GM12878 (cell line): ENCODE data around the gene EPB41L2. TPM values are rescaled to one million over a fixed set of nuclear protein-coding genes. Genes with fewer than 3 reads are reported as not detected.

Experiments used
- ATAC-seq: fragments of 200-7000 bp; cut with Tn5 transposase; 3 replicates; pipeline ENCODE4 v1.9.1; 2020; ENCODE audit warnings: mild to moderate bottlenecking, moderate library complexity
- BruUV-seq: library from RNA; stranded (reverse); fragments of 400-500 nt; replicated peaks from 2 replicates; lab custom pipeline; 2021; lab: Mats Ljungman, UMichigan
- CTCF ChIA-PET: fragments of 300-600 bp; sonication (Branson Sonifier 250); formaldehyde crosslinking; extraction: SDS; loops from one replicate; lab custom pipeline; 2021; ENCODE audit warnings: inconsistent platforms; lab: Yijun Ruan, JAX
- POLR2A ChIA-PET: fragments of 350-600 bp; formaldehyde crosslinking; extraction: SDS; loops from one replicate; lab custom pipeline; 2021; ENCODE audit warnings: inconsistent platforms; lab: Charles Lee
- RAD21 ChIA-PET: fragments of 300-600 bp; sonication (Branson Sonifier 250); formaldehyde crosslinking; loops from one replicate; lab custom pipeline; 2023; ENCODE audit warnings: antibody characterized with exemption; ENCODE audit not compliant: unreplicated experiment; lab: Charles Lee
- SMC1A ChIA-PET: fragments of 300-600 bp; sonication (Branson Sonifier 250); formaldehyde crosslinking; loops from one replicate; lab custom pipeline; 2023; ENCODE audit not compliant: unreplicated experiment, uncharacterized antibody; lab: Charles Lee
- DNase-seq: peaks from one replicate; pipeline ENCODE4 v3.0.0-alpha.2; 2011; ENCODE audit warnings: low read depth, low spot score
- FAIRE-seq: peaks from 3 replicates; lab custom pipeline; 2011; peaks lifted over from hg19 to GRCh38; lab: Jason Lieb, UNC
- H2AFZ ChIP-seq: 2 replicates; pipeline ENCODE4 v1.6.0; 2011; ENCODE audit warnings: low read depth, low read length, control low read depth; ENCODE audit not compliant: control insufficient read depth
- H3K27ac ChIP-seq: 2 replicates; pipeline ENCODE4 v1.5.1; 2011; ENCODE audit warnings: control low read depth; ENCODE audit not compliant: control insufficient read depth, insufficient read depth
- H3K27me3 ChIP-seq, 2 experiments: replicated peaks in 1 of 2; 2 replicates each; pipeline versions ENCODE4 v1.6.0 to v1.6.1; 2011; ENCODE audit warnings: low read length in 1 of 2; ENCODE audit not compliant: control insufficient read depth in 2 of 2, insufficient read depth in 2 of 2
- H3K36me3 ChIP-seq, 2 experiments: 2 replicates each; pipeline ENCODE4 v1.5.1; 2011; ENCODE audit warnings: low read length in 1 of 2; ENCODE audit not compliant: control insufficient read depth in 2 of 2, insufficient read depth in 2 of 2
- H3K4me1 ChIP-seq: 2 replicates; pipeline ENCODE4 v1.6.1; 2011; ENCODE audit warnings: mild to moderate bottlenecking, low read length, moderate library complexity, mixed read lengths; ENCODE audit not compliant: control insufficient read depth, insufficient read depth
- H3K4me2 ChIP-seq: 2 replicates; pipeline ENCODE4 v1.6.0; 2011; ENCODE audit warnings: control low read depth; ENCODE audit not compliant: control insufficient read depth, insufficient read depth
- H3K4me3 ChIP-seq: fragments of 200-600 bp; sonication (generic); 2 replicates; pipeline ENCODE4 v1.5.1; 2016
- H3K79me2 ChIP-seq: 2 replicates; pipeline ENCODE4 v1.6.0; 2011; ENCODE audit warnings: low read length; ENCODE audit not compliant: control insufficient read depth, insufficient read depth
- H3K9ac ChIP-seq: 2 replicates; pipeline ENCODE4 v1.8.0; 2011; ENCODE audit warnings: low read length, control low read depth, mixed read lengths; ENCODE audit not compliant: control insufficient read depth, insufficient read depth
- H3K9me3 ChIP-seq: replicated peaks from 3 replicates; pipeline ENCODE4 v1.5.1; 2011; ENCODE audit warnings: mild to moderate bottlenecking, low read length; ENCODE audit not compliant: control insufficient read depth, insufficient read depth
- H4K20me1 ChIP-seq: 2 replicates; pipeline ENCODE4 v1.6.0; 2011; ENCODE audit not compliant: control insufficient read depth, insufficient read depth
- CBFB ChIP-seq: IDR thresholded peaks from 2 replicates; pipeline ENCODE4 v1.6.1; 2016; ENCODE audit warnings: antibody characterized with exemption, low read depth
- DPF2 ChIP-seq: fragments of 450-650 bp; IDR thresholded peaks from 2 replicates; pipeline ENCODE4 v1.6.1; 2017; ENCODE audit warnings: mild to moderate bottlenecking
- EZH2 ChIP-seq: IDR thresholded peaks from 2 replicates; pipeline ENCODE4 v1.6.1; 2012; ENCODE audit warnings: low read depth, mild to moderate bottlenecking, control low read depth, inconsistent platforms, low read length, borderline replicate concordance; ENCODE audit not compliant: control insufficient read depth
- HDAC6 ChIP-seq: fragments of 200-600 bp; sonication (generic); IDR thresholded peaks from one replicate; pipeline ENCODE4 v1.8.0; 2017; ENCODE audit warnings: antibody characterized with exemption; ENCODE audit not compliant: unreplicated experiment
- JUNB ChIP-seq: IDR thresholded peaks from 2 replicates; pipeline ENCODE4 v1.6.1; 2016; ENCODE audit warnings: antibody characterized with exemption, mild to moderate bottlenecking
- MYB ChIP-seq: fragments of 150-350 bp; IDR thresholded peaks from 2 replicates; pipeline ENCODE4 v1.6.1; 2014; ENCODE audit warnings: mild to moderate bottlenecking, low read depth, low read length, borderline replicate concordance
- NR2C1 ChIP-seq: fragments of 450-650 bp; IDR thresholded peaks from 2 replicates; pipeline ENCODE4 v1.6.1; 2017; ENCODE audit warnings: antibody characterized with exemption, mild to moderate bottlenecking, moderate library complexity
- SP1 ChIP-seq: IDR thresholded peaks from one replicate; pipeline ENCODE4 v1.6.1; 2011; ENCODE audit warnings: low read depth, low read length
- SREBF1 ChIP-seq: IDR thresholded peaks from 2 replicates; pipeline ENCODE4 v1.6.1; 2012; ENCODE audit warnings: mild to moderate bottlenecking, low read length
- TARDBP ChIP-seq: IDR thresholded peaks from 2 replicates; pipeline ENCODE4 v1.6.1; 2016; ENCODE audit warnings: borderline replicate concordance
- ZBED1 ChIP-seq: IDR thresholded peaks from 2 replicates; pipeline ENCODE4 v1.6.1; 2016; ENCODE audit warnings: borderline replicate concordance
- ZNF274 ChIP-seq: IDR thresholded peaks from one replicate; pipeline ENCODE4 v1.8.0; 2011; ENCODE audit not compliant: insufficient read length, insufficient read depth
- ZNF384 ChIP-seq: IDR thresholded peaks from 2 replicates; pipeline ENCODE4 v1.6.1; 2012; ENCODE audit warnings: low read depth, mild to moderate bottlenecking, low read length, improper control_type of control experiment, borderline replicate concordance
- ZSCAN29 ChIP-seq: fragments of 450-650 bp; IDR thresholded peaks from 2 replicates; pipeline ENCODE4 v1.6.1; 2017; ENCODE audit warnings: mild to moderate bottlenecking, moderate library complexity
- ZZZ3 ChIP-seq: IDR thresholded peaks from 2 replicates; pipeline ENCODE4 v1.6.1; 2011; ENCODE audit warnings: low read depth; ENCODE audit not compliant: control insufficient read depth, insufficient read length
- WGBS: methylation state at CpG from one replicate; pipeline ENCODE4 v1.1.6; 2016; ENCODE audit warnings: low lambda C conversion rate; ENCODE audit not compliant: insufficient replicate concordance, insufficient coverage; ENCODE audit errors: missing lambda C conversion rate; 5-methylcytosine and 5-hydroxymethylcytosine counted together
- in situ Hi-C: fragments of 300-500 bp; cut with MboI; formaldehyde crosslinking; loops from 9 replicates; pipeline ENCODE4 v1.14.3; 2018; ENCODE audit warnings: mixed read lengths
- intact Hi-C: fragments of 100-400 bp; cut with micrococcal nuclease; formaldehyde crosslinking; loops from one replicate; pipeline ENCODE4 v1.14.2; 2022; ENCODE audit not compliant: unreplicated experiment
- polyA plus RNA-seq, 11 experiments: library from polyadenylated mRNA; depleted of rRNA in 4 of 11; unstranded in 6 of 11; stranded (reverse) in 5 of 11; fragments of >200 nt; fragmentation: Nextera tagmentation in 4 of 11; fragmentation: Illumina TruSeq in 1 of 11; extraction: Ambion mirVana in 4 of 11; extraction: Trizol in 1 of 11; gene quantifications; 1 replicate in 1 of 11; 2 replicates in 10 of 11; pipeline versions ENCODE4 v1.2.1 to v1.2.3, GENCODE V29; 2011 to 2016; ENCODE audit warnings: inconsistent platforms in 2 of 11, missing spikeins in 2 of 11, low read depth in 1 of 11
- total RNA-seq, 4 experiments: library from RNA; depleted of rRNA in 3 of 4; stranded (reverse); fragments of >200 nt in 3 of 4; fragmentation: Illumina TruSeq in 1 of 4; extraction: Trizol in 1 of 4; gene quantifications; 2 replicates each; pipeline versions ENCODE4 v1.2.1 to v1.2.3, GENCODE V29; 2013 to 2021
- TF ChIP-seq, protein P1 (sequence below): fragments of 450-650 bp; IDR thresholded peaks from 2 replicates; pipeline ENCODE4 v1.6.1; 2016; ENCODE audit warnings: mild to moderate bottlenecking, moderate library complexity, borderline replicate concordance
- TF ChIP-seq, protein P2 (sequence below): IDR thresholded peaks from 2 replicates; pipeline ENCODE4 v1.6.1; 2012; ENCODE audit warnings: low read depth, low read length, improper control_type of control experiment

The EPB41L2 gene
- total and polyA plus RNA-seq, 10 of the 15 experiments (the other 5 are each of a cell fraction or from before 2014, with no cell fraction given): 7.4 to 41.6 (median 19.0) TPM

DNA sequence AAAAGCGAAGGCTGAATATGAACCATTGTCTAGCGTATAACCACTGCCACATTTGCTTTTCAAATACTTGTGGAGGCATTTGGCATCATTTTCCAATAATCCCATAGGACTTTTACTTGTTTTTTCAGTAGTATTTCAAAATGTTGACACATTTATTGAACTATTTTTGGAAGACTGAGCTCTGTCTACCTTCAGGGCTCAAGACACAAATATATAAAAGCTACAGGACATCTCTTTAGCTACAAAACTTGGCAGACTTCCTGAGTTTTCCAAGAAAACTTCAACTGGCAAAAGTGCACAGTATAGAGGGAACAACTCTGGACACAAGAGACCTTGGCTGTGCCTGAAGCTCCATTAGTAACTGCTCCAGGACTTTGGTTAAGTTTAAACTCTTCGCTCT lies 13.4 kb downstream of the EPB41L2 start (continued):
- TF ChIP-seq, protein P1, sequence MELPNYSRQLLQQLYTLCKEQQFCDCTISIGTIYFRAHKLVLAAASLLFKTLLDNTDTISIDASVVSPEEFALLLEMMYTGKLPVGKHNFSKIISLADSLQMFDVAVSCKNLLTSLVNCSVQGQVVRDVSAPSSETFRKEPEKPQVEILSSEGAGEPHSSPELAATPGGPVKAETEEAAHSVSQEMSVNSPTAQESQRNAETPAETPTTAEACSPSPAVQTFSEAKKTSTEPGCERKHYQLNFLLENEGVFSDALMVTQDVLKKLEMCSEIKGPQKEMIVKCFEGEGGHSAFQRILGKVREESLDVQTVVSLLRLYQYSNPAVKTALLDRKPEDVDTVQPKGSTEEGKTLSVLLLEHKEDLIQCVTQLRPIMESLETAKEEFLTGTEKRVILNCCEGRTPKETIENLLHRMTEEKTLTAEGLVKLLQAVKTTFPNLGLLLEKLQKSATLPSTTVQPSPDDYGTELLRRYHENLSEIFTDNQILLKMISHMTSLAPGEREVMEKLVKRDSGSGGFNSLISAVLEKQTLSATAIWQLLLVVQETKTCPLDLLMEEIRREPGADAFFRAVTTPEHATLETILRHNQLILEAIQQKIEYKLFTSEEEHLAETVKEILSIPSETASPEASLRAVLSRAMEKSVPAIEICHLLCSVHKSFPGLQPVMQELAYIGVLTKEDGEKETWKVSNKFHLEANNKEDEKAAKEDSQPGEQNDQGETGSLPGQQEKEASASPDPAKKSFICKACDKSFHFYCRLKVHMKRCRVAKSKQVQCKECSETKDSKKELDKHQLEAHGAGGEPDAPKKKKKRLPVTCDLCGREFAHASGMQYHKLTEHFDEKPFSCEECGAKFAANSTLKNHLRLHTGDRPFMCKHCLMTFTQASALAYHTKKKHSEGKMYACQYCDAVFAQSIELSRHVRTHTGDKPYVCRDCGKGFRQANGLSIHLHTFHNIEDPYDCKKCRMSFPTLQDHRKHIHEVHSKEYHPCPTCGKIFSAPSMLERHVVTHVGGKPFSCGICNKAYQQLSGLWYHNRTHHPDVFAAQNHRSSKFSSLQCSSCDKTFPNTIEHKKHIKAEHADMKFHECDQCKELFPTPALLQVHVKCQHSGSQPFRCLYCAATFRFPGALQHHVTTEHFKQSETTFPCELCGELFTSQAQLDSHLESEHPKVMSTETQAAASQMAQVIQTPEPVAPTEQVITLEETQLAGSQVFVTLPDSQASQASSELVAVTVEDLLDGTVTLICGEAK: no peak
- no peak for TF ChIP-seq SP1
- no peak for TF ChIP-seq TARDBP
- no peak for TF ChIP-seq NR2C1
- TF ChIP-seq MYB: no peak
- no peak for TF ChIP-seq ZNF384
- TF ChIP-seq, all 136 proteins: peak for 0

DNA sequence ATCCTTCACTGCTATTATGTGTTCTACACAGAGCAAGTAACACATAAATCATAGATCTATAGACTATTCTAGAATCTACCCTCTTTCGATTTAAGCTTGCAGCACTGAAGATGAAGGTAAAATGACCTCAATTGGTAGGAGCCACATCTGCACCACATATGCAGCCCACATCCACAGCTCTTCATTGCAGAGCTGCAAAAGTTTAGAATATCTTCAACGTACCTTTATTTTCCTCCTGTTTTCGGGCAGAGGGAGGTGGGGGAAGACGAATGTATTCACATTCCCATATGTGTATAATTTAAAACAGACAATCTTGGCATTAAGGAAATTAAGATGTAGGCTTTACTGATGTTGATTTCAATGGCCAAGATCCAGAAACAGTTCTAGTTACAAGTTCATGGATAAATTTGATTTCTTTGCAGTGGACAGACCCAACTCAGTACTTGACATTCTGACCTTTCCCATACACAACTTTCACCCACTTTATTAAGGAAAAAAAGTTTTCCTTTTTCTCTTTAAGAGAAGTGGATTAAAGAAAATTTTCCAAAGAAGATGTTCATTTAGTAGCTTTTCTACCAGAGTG lies 14.0 kb downstream of the EPB41L2 start:
- BruUV-seq: no TSS peak
- TF ChIP-seq ZZZ3 (no peak), DPF2 (no peak), EZH2 (no peak), ZBED1 (no peak), ZSCAN29 (no peak), HDAC6 (no peak), SREBF1 (no peak), JUNB (no peak), CBFB (no peak), ZNF274 (no peak)
- TF ChIP-seq, protein P2, sequence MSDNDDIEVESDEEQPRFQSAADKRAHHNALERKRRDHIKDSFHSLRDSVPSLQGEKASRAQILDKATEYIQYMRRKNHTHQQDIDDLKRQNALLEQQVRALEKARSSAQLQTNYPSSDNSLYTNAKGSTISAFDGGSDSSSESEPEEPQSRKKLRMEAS: no peak
- no peak overlapping the region for H3K4me3 ChIP-seq

More for the DNA sequence above, 14.0 kb downstream of the EPB41L2 start:
- H3K36me3 ChIP-seq: no peaks in the 10 kb centered on the region
- SMC1A ChIA-PET: interaction anchor here (1.2 to 1.7 kb wide), 2 partner anchors 12 kb away, joined by 5 to 6 read pairs; no protein-coding TSS in a partner anchor
- no peaks in the 10 kb centered on the region for H4K20me1 ChIP-seq
- no peak for ATAC-seq
- H3K9ac ChIP-seq: no peak overlapping the region
- DNase-seq: no peak
- no peak overlapping the region for H2AFZ ChIP-seq
- H3K27ac ChIP-seq: no peak overlapping the region
- in situ Hi-C loops (no loop called here), intact Hi-C loops (no loop called here)
- CTCF ChIA-PET: interaction anchor here (0.8 to 1.7 kb wide), 4 partner anchors 11 to 164 kb away, joined by 3 to 4 read pairs (median 3); no protein-coding TSS in a partner anchor
- H3K4me1 ChIP-seq: no peaks in the 10 kb centered on the region
- peaks cover 3% of the 10 kb centered on the region for H3K79me2 ChIP-seq
- H3K27me3 ChIP-seq: no peaks in the 10 kb centered on the region
- no peak overlapping the region for H3K4me2 ChIP-seq
- RAD21 ChIA-PET: interaction anchor here (1.1 kb wide), 1 partner anchor 68 kb away, joined by 3 read pairs; no protein-coding TSS in a partner anchor
- peaks cover 7% of the 10 kb centered on the region for H3K9me3 ChIP-seq
- POLR2A ChIA-PET: interaction anchor here (1.0 kb wide), 1 partner anchor 9 kb away, joined by 3 read pairs; no protein-coding TSS in a partner anchor
- WGBS: 93% methylated on average over 4 of the region's 4 CpGs
- FAIRE-seq: no peak
